ENCODE results near the gene POLR2E. TPM values are rescaled to one million over a fixed set of nuclear protein-coding genes. Genes with fewer than 3 reads are reported as not detected.
A peak's percentile ranks its signal among the peaks of the same experiment; 100 is the strongest.

POLR2E gene
- total RNA-seq, 1 experiment from 2014 or later: 141 TPM

GRCh38 chr19:1105873-1106840 lies 11.0 kb upstream of the POLR2E start:
- Mint-ChIP-seq H3K27ac (ENCODE audit: unreplicated experiment) (peak overlapping the region; percentile 50), H3K9me3 (ENCODE audit: low read depth, unreplicated experiment) (no peaks in the 10 kb centered on the region), H3K4me3 (ENCODE audit: low read depth, unreplicated experiment) (peak overlapping the region; percentile 50), H3K36me3 (ENCODE audit: insufficient read depth, unreplicated experiment) (peaks cover 62% of the 10 kb centered on the region), H3K27me3 (ENCODE audit: unreplicated experiment) (no peaks in the 10 kb centered on the region), H3K4me1 (ENCODE audit: low read depth, unreplicated experiment) (no peaks in the 10 kb centered on the region)
- no peak for DNase-seq
- CTCF ChIA-PET: interaction anchor here (0.6 kb wide), 1 partner anchor 9 kb away, joined by 3 read pairs; no protein-coding TSS in a partner anchor
- TF ChIP-seq CTCF (IDR thresholded peaks at IDR 0.05; ENCODE audit: unreplicated experiment): no peak
- intact Hi-C loops (cut with micrococcal nuclease; ENCODE audit: unreplicated experiment): no loop called here
- TSS peak; percentile 72 for BruUV-seq (replicated peaks)

- no peak overlapping the region for H3K27ac Mint-ChIP-seq (ENCODE audit: unreplicated experiment)
- H3K4me3 Mint-ChIP-seq (ENCODE audit: low read depth, unreplicated experiment): peak overlapping the region; percentile 50
- no peak for TF ChIP-seq CTCF (IDR thresholded peaks at IDR 0.05; ENCODE audit: unreplicated experiment)
- no peak for DNase-seq
- intact Hi-C loops (cut with micrococcal nuclease; ENCODE audit: unreplicated experiment): no loop called here
- no peaks in the 10 kb centered on the region for H3K27me3 Mint-ChIP-seq (ENCODE audit: unreplicated experiment)
- H3K36me3 Mint-ChIP-seq (ENCODE audit: insufficient read depth, unreplicated experiment): peaks cover 60% of the 10 kb centered on the region
- BruUV-seq (replicated peaks): no TSS peak
- no peaks in the 10 kb centered on the region for H3K9me3 Mint-ChIP-seq (ENCODE audit: low read depth, unreplicated experiment)
- no peaks in the 10 kb centered on the region for H3K4me1 Mint-ChIP-seq (ENCODE audit: low read depth, unreplicated experiment)
- CTCF ChIA-PET: no interaction called here
These were observed 10.1 kb upstream of the POLR2E start for GRCh38 chr19:1105008-1105872.

DNA sequence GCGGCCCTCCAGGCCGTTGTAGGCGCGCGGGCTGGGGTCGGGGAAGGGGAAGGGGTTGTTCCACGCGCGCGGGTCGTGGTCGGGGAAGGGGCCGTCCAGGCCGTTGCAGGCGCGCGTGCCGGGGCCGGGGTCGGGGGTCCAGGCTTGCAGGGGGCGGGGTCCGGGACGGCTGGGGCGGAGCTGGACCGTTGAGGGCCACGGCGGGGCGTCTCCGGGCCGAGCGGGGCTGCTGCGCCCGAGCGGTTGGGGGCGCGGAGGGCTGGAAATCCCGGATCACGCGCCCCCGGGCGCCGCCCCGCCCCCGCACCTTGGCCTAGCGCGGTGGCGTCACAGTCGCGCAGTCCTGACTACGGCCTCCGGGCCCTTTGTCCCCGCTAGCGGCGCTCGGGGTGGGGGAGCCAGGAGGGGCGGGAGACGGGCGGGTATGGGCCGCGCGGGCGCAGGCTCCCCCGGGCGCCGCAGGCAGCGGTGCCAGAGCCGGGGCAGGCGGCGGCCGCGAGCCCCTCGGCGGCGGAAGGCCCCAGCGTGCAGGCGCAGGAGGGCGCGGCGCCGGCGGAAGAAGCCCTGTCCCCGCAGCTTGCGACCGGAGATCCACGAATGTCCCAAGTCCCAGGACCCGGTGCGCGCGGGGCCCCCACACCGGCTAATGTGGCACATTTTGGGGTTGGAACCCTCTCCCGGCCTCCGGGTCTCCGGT lies 9.3 kb upstream of the POLR2E start:
- no peaks in the 10 kb centered on the region for H3K4me1 Mint-ChIP-seq (ENCODE audit: low read depth, unreplicated experiment)
- intact Hi-C loops (cut with micrococcal nuclease; ENCODE audit: unreplicated experiment): loop anchor here (5.0 kb wide), 1 partner anchor 78 kb away; no protein-coding TSS in a partner anchor
- H3K36me3 Mint-ChIP-seq (ENCODE audit: insufficient read depth, unreplicated experiment): peaks cover 67% of the 10 kb centered on the region
- peak; percentile 78 for DNase-seq
- BruUV-seq (replicated peaks): no TSS peak
- H3K4me3 Mint-ChIP-seq (ENCODE audit: low read depth, unreplicated experiment): peak overlapping the region; percentile 50
- H3K27me3 Mint-ChIP-seq (ENCODE audit: unreplicated experiment): no peaks in the 10 kb centered on the region
- no peaks in the 10 kb centered on the region for H3K9me3 Mint-ChIP-seq (ENCODE audit: low read depth, unreplicated experiment)
- TF ChIP-seq CTCF (IDR thresholded peaks at IDR 0.05; ENCODE audit: unreplicated experiment): no peak
- H3K27ac Mint-ChIP-seq (ENCODE audit: unreplicated experiment): no peak overlapping the region
- CTCF ChIA-PET: interaction anchor here (0.9 kb wide), 1 partner anchor 78 kb away, joined by 5 read pairs; the partner anchor contains the start of gene CNN2
